OCI-M2 (cell line): ENCODE data around the gene COL20A1.

Experiments used
- DNase-seq: peaks from one replicate; lab custom pipeline; 2025; ENCODE audit not compliant: unreplicated experiment; lab: John Stamatoyannopoulos, UW

Gene COL20A1

GRCh38 chr20:63317601-63318291 is 24.8 kb downstream of the COL20A1 start:
- DNase-seq: no peak

GRCh38 chr20:63318391-63319163 is 25.6 kb downstream of the COL20A1 start:
- no peak for DNase-seq

- no peak for DNase-seq
Measured at GRCh38 chr20:63319164-63320040, 26.4 kb downstream of the COL20A1 start.

GRCh38 chr20:63320041-63320511 is 27.1 kb downstream of the COL20A1 start:
- DNase-seq: no peak

GRCh38 chr20:63320616-63321147 is 27.7 kb downstream of the COL20A1 start:
- no peak for DNase-seq

- no peak for DNase-seq
Measured at GRCh38 chr20:63321148-63321831, 28.3 kb downstream of the COL20A1 start.

- no peak for DNase-seq
Measured at GRCh38 chr20:63322146-63322932, 29.4 kb downstream of the COL20A1 start.

- DNase-seq: no peak
Measured at GRCh38 chr20:63322933-63323273, 29.9 kb downstream of the COL20A1 start.

GRCh38 chr20:63323357-63323981 is 30.5 kb downstream of the COL20A1 start:
- no peak for DNase-seq

- DNase-seq: no peak
Measured at GRCh38 chr20:63325021-63325471, 32.1 kb downstream of the COL20A1 start.

- no peak for DNase-seq
Measured at GRCh38 chr20:63325554-63326313, 32.7 kb downstream of the COL20A1 start.

GRCh38 chr20:63326314-63327230 is 33.6 kb downstream of the COL20A1 start:
- no peak for DNase-seq

GRCh38 chr20:63327231-63327745 is 34.3 kb downstream of the COL20A1 start:
- DNase-seq: no peak

GRCh38 chr20:63328026-63328700 is 35.2 kb downstream of the COL20A1 start:
- no peak for DNase-seq

GRCh38 chr20:63328718-63329275 is 35.8 kb downstream of the COL20A1 start:
- no peak for DNase-seq

- DNase-seq: no peak
Measured at GRCh38 chr20:63329331-63330083, 36.5 kb downstream of the COL20A1 start.
